Measurements from ENCODE around the gene SPSB1. TPM values are rescaled to one million over a fixed set of nuclear protein-coding genes. Genes with fewer than 3 reads are reported as not detected.
A peak's percentile ranks its signal among the peaks of the same experiment; 100 is the strongest.

Gene SPSB1
- total RNA-seq, 4 donors from 2014 or later = 28.3 to 49.2 (median 42.1) TPM

DNA sequence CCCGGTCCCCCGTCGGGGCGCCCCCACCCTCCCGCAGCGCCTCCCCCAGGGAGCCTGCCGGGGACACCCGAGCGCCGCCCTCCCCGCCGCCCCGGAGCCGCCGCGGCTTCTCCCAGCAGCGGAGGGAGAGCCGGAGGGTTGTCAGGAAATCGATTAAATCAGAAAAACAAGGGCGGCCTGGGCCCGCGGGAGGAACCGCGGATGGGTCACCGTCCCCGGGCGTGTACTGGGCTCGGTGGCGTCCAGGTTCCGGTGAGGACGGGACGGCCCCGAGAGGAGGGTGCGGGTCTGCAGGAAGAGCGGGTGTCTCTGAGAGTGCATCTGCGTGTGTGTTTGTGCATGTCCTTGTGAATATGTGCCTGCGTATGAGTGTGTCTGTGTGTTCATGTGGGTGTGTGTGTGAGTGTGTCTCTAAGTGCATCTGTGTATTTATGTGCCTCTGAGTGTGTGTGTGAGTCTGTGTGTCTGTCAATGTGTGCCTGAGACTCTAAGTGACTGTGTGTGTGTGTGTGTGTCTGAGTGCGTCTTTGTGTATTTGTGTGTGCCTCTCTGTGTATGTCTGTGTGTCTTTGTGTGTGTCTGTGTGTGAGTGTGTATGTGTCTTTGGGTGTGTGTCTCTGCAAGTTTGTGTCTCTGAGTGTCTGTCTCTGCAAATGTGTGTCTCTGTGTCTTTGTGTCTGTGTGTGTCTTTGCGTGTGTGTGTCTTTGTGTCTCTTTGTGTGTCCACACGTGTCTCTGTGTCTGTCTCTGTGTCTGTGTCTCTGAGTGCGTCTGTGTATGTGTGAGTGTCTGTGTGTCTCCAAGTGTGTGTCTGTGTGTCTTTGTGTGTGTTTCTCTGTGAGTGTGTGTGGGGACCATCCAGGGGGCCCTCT is 1.1 kb downstream of the SPSB1 start:
- H3K4me1 ChIP-seq = peaks cover 63% of the 10 kb centered on the region
- H3K27me3 ChIP-seq = no peaks in the 10 kb centered on the region
- H3K4me3 ChIP-seq = peak overlapping the region; percentile 78
- TF ChIP-seq CTCF (IDR thresholded peaks at IDR 0.05) (no peak), POLR2A (IDR thresholded peaks at IDR 0.05) (no peak), POLR2AphosphoS5 (IDR thresholded peaks at IDR 0.05) (no peak)
- DNase-seq (ENCODE audit: low spot score in 2 of 2) = no peak
- no peaks in the 10 kb centered on the region for H3K9me3 ChIP-seq
- 6% methylated on average over 22 of the region's 41 CpGs for WGBS
- no peaks in the 10 kb centered on the region for H3K36me3 ChIP-seq
- H3K27ac ChIP-seq = peak overlapping the region; percentile 93

- no peaks in the 10 kb centered on the region for H3K9me3 ChIP-seq
- H3K4me1 ChIP-seq = peaks cover 63% of the 10 kb centered on the region
- H3K36me3 ChIP-seq = no peaks in the 10 kb centered on the region
- WGBS = 39% methylated on average over 3 of the region's 6 CpGs
- H3K27ac ChIP-seq = peak overlapping the region; percentile 93
- peak overlapping the region; percentile 78 for H3K4me3 ChIP-seq
- TF ChIP-seq POLR2AphosphoS5 (IDR thresholded peaks at IDR 0.05) (no peak), POLR2A (IDR thresholded peaks at IDR 0.05) (no peak), EP300 (IDR thresholded peaks at IDR 0.05) (no peak), CTCF (IDR thresholded peaks at IDR 0.05) (no peak)
- H3K27me3 ChIP-seq = no peaks in the 10 kb centered on the region
- DNase-seq (ENCODE audit: low spot score in 2 of 2) = no peak
Observed at GRCh38 chr1:9294405-9294773, 1.7 kb downstream of the SPSB1 start.

GRCh38 chr1:9294910-9295636 is 2.4 kb downstream of the SPSB1 start:
- peak in 1 of 2 donors; percentile 86 for DNase-seq (ENCODE audit: low spot score in 2 of 2)
- H3K27ac ChIP-seq = peak overlapping the region; percentile 93
- no peaks in the 10 kb centered on the region for H3K9me3 ChIP-seq
- H3K27me3 ChIP-seq = no peaks in the 10 kb centered on the region
- 30% methylated on average over 9 of the region's 10 CpGs for WGBS
- no peak for TF ChIP-seq EP300 (IDR thresholded peaks at IDR 0.05)
- TF ChIP-seq POLR2A (IDR thresholded peaks at IDR 0.05) = peak in 1 of 2 donors; percentile 30
- H3K4me3 ChIP-seq = peak overlapping the region; percentile 78
- H3K4me1 ChIP-seq = peaks cover 60% of the 10 kb centered on the region
- H3K36me3 ChIP-seq = no peaks in the 10 kb centered on the region

- Histone ChIP-seq H3K4me3 (peak overlapping the region; percentile 78), H3K27ac (peak overlapping the region; percentile 93), H3K9me3 (no peaks in the 10 kb centered on the region), H3K36me3 (no peaks in the 10 kb centered on the region), H3K27me3 (no peaks in the 10 kb centered on the region), H3K4me1 (peaks cover 59% of the 10 kb centered on the region)
- TF ChIP-seq POLR2A (IDR thresholded peaks at IDR 0.05) (no peak), CTCF (IDR thresholded peaks at IDR 0.05) (no peak), EP300 (IDR thresholded peaks at IDR 0.05) (no peak), POLR2AphosphoS5 (IDR thresholded peaks at IDR 0.05) (no peak)
- no peak for DNase-seq (ENCODE audit: low spot score in 2 of 2)
- WGBS = 82% methylated on average over 8 of the region's 9 CpGs
Observed at GRCh38 chr1:9295884-9296283, 3.2 kb downstream of the SPSB1 start.

DNA sequence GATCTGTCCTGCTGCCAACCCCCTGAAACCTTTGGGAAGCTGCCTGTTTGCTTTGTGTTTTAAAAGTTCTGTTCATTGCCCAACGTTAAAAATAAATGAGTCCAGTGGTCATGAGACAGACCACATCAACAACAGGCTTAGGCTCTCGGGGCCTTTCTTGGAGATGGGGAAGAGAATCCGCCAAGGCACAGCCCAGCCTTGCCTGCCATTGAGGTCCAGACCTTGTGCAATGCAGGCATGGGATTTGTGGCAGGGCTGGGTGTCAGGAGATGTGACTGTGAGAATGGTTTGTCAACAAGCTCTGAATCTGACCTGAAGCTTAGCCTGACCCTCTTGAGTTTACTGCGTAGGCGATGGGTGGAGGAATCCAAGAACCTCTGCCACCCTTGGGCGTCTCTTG is 4.2 kb downstream of the SPSB1 start:
- 75% methylated on average over 6 of the region's 6 CpGs for WGBS
- peak in 1 of 2 donors; percentile 82 for DNase-seq (ENCODE audit: low spot score in 2 of 2)
- H3K36me3 ChIP-seq = no peaks in the 10 kb centered on the region
- TF ChIP-seq POLR2AphosphoS5 (IDR thresholded peaks at IDR 0.05) (peak in 1 of 3 donors; percentile 84), CTCF (IDR thresholded peaks at IDR 0.05) (no peak)
- H3K27me3 ChIP-seq = no peaks in the 10 kb centered on the region
- H3K27ac ChIP-seq = no peak overlapping the region
- no peak overlapping the region for H3K4me3 ChIP-seq
- peaks cover 59% of the 10 kb centered on the region for H3K4me1 ChIP-seq
- H3K9me3 ChIP-seq = no peaks in the 10 kb centered on the region
